Activated T-helper 1 cell treated with anti-CD3 and anti-CD28 coated beads, Interleukin-2, amount 50 U/mL, for 16 hours (primary cell): ENCODE results near the gene HAUS7.

Source experiments
- DNase-seq, 2 donors: peaks; one replicate each; pipeline ENCODE4 v3.0.0-alpha.2; 2020; ENCODE audit warnings: low read depth in 1 of 2, low spot score in 1 of 2

Gene HAUS7

DNA sequence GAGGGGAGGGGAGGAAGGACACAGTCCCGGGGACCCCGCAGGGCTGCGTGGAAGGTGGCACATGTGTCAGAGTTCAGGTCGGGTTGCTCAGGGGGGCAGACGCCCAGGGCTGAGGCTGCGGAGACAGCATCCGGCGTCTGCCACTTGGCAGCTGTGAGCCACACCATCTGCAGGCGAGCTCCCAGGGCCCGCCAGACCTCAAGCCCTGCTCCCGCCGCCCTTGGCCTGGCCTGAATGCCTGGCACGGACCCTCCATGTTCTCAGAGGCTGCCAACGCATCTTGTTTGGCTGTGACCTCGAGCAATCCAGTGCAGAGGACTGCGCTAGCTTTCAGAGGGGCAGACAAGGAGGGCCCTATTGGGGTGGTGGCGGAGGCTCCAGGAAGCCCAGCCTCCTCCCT, 29.5 kb upstream of the HAUS7 start:
- no peak for DNase-seq

DNA sequence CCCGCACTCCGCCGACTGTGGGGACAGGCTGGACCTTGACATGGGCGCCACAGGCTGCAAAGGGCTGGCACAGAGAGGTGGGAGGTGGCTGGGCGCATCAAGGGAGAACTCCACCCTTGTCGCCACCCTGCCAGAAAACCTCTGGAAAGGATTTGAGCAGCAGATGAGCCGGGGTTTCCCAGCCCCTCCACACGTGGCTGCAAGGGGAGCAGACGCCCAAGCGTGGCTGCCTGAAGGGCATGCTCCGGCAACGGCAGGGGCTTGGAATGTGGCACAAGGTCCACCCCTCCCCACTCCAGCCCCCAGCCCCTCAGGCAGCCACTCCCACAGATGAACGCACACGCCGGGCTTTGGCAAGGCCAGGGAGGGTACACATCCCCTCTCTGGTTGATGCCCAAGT, 29.0 kb upstream of the HAUS7 start:
- no peak for DNase-seq

DNA sequence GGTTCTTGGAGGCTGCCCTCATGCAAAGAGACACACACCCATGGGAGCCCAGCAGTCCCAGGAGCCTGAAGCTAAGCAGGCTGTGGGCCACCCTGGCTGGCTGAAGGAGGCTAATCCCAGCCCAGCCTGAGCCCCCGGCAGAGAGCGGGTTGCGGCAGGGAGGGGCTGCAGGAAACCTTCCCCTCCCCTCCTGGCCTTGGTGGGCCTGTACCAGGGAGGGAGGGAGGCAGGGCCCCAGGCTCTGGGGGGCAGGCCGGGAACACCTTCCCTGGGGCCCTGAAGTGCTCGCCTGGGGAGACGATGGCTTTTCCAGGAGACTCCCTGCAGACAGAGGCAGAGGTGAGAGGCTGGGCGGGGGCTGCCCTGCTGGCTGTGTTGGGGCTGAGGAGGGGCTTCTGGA, 28.1 kb upstream of the HAUS7 start:
- DNase-seq, result no peak

DNA sequence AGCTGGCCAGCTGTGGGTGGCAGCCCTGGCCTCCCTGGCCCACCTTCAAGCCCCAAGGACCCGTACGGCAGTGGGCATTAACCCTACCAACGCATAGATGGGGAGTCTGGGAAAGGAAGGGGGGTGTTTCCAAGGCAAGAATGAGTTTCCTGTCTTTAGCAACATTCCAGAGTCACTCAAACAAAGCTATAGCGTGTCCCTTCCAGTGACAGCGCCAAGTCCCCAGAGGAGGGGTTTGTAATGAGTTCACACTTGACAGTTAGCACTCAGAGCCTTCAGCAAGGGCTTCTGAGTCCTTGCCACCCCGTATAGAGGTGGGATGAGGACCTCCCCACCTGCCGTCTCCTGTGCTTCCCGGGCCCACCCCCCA, 26.2 kb upstream of the HAUS7 start:
- DNase-seq, result no peak

DNA sequence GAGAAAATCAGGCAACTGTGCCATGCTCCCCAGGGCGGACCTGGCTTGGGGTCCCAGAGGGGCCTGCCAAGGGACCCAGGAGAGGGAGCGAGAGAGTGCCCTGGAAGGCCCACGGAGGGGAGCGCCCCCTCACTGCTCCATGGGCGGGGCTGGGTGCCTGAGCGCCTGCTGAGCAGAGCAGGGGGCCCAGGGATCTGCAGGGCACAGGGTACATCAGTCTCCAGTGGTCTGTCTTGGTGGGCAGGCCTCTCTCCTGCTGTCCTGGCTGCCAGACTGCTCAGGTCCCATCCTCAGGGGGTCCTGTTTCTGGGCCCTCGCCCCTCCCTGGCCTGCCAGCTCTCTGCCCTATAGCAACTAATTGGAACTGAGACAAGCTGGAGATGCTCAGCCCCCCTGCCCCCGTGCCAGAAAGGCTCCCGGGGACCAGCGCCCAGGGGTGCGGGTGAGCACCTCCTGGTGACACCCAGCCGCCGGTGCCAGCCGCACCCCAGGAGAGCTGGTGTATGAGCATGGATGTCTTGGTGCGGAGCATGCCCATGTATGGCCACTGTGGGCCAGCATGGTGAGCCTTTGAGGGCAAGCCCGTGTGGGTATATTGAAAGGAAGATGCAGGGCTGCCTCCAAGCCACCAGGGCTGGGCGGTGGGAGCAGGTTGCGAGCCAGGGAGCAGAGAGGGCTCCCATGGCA, 25.7 kb upstream of the HAUS7 start:
- no peak for DNase-seq

DNA sequence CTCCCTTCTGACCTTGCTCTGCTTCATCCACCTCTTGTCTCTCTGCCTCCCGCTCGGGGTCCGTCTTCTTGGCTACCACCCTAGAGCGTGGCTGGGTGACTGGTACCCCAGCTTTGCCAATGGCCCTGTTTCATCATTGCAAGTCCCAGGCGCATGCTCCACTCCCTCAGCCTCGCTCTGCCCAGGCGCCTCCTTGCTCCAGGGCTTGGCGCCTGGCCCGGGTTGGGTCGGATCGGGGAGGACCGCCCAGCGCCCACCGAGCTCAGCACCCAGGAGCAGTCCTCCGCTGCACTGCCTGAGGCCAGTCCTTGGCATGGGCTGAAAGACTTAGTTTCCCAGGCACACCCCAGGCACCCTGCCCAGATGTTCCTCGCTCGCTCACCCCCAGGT, 25.0 kb upstream of the HAUS7 start:
- no peak for DNase-seq

DNA sequence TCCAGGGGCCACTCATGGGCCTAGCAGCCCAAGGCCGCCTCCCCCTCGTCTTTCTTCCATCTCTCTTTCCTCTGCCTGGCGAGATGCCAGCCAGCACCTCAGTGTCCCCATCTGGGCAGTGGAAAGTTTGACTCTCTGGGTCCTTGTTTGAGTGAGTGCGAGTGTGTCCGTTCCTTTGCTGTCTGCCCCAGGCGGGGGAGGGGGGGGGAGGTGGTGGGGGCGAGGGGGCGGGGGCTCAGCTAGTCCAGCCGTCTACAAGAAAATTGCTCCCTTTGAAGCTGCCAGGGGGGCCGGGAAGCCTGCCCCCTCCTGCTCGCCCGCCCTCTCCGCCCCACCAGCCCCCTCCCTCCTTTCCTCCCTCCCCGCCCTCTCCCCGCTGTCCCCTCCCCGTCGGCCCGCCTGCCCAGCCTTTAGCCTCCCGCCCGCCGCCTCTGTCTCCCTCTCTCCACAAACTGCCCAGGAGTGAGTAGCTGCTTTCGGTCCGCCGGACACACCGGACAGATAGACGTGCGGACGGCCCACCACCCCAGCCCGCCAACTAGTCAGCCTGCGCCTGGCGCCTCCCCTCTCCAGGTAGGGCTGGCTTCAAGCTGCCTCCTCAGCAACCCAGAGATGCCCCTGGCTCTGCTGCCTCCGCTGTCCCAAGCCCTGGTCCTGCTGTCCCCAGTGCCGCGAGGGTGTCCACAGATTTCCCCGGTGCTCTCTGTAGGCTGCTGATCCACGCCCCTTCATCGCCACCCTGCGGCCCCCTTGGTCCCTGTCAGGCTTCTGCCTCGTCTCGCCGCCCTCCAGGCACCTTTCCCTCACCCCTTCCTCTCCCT, 24.4 kb upstream of the HAUS7 start, which contains the start of gene BGN:
TSS of gene BGN (plus strand) at position 440 of the 821 bp plus-strand sequence. CDS start 9,652 bp downstream, outside the sequence.
- DNase-seq, result no peak

DNA sequence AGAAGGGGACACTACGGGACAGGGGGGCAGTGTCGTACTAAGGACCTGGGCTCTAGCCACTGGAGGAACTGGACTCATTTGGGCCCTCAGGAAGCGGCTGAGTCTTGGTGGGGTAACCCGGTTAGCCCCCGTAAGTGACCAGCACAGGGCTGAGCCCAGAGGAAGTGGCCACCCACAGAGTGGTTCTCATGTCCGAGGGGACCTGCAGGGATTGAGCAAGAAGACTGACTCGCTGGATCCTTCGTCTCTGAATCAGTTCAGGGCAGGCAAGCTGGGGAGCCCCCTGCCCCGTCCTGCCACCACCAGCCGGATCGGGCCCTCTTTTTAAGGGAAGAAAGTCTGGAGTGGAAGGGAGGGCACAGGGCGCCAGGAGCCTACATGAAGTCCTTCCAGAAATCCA, 23.7 kb upstream of the HAUS7 start:
- DNase-seq, result no peak

DNA sequence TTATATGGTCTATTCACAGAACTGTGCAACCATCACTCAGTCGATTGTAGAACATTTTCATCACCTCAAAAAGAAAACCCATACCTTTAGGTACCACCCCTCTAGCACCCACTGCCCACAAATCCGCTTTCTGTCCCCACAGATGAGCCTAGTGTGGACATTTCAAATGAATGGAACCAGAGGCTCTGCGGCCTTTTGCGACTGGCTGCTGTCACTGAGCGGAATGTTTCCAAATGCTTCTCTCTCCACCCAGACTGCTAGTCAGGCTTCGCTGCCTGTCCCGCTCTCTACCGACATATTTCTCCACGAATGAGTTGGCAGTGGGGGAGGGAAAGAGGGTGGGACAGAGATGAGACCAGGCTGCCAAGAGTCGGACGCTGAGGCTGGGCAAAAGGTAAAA, 22.7 kb upstream of the HAUS7 start:
- DNase-seq, result no peak

DNA sequence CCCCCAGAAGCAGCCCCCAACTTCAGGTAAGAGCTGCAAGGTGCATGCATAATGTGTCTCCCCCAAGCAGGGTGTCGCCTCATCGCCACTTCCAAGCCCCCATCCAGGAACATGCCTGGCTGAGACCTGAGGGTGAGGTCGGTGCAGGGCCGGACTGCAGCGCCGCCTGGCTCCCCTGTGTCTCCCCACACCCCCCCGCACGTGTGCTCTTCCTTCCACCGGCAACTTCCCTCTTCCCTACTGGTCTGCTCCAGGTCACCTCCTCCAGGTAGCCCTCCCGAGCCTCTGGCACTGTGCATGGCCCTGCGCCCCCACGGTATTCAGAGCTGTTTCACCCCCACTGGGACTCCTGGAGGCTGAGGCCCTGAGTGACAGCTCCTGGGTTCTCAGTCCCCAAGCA, 22.2 kb upstream of the HAUS7 start:
- no peak for DNase-seq

DNA sequence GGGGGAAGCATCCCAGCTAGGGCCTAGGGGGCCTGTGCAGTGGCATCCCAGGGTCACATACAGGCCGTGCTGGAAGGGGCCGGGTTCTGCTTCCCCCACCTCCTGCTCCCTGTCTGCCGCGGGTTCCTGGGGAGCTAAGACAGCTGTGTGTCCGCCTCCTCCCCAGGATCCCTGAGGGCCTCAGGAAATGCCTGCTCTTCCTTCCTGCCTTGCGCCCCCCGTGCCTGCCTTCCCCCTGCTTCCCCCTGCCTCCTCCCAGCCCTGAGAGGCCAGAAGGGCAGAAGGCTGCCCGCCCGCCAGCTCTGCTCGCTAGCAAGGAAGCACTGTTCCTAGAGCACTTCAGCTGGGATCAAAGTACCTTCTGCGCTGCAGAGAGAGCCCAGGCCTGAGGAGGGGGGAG, 21.5 kb upstream of the HAUS7 start:
- no peak for DNase-seq

DNA sequence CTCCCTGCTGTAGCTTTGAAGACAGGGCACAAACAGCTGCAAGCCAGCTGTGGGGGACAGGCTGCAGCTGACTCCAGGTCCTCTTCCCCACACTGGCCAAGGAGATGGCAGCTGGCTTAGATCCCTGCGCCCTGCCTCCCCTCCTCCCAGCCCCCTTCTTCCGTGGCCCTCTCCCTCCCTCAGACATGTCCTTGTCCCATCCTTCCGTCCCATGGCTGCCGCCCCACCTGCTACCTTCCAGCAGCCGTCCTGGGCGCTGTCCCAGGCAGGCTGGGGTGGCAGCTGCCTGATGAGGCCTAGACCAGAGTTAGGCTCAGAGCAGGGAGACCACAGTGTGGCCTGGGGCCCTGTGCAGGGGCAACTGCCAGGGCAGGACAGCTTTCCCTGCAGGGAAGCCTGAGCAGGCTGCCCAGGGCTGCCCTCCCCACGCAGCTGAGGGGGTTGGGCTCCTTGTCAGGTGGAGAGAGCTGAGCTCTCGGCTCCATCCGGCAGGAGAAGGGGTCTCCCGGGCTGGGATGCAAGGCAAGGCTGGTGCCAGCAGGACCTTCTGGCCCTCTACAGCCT, 21.1 kb upstream of the HAUS7 start:
- DNase-seq, result no peak

DNA sequence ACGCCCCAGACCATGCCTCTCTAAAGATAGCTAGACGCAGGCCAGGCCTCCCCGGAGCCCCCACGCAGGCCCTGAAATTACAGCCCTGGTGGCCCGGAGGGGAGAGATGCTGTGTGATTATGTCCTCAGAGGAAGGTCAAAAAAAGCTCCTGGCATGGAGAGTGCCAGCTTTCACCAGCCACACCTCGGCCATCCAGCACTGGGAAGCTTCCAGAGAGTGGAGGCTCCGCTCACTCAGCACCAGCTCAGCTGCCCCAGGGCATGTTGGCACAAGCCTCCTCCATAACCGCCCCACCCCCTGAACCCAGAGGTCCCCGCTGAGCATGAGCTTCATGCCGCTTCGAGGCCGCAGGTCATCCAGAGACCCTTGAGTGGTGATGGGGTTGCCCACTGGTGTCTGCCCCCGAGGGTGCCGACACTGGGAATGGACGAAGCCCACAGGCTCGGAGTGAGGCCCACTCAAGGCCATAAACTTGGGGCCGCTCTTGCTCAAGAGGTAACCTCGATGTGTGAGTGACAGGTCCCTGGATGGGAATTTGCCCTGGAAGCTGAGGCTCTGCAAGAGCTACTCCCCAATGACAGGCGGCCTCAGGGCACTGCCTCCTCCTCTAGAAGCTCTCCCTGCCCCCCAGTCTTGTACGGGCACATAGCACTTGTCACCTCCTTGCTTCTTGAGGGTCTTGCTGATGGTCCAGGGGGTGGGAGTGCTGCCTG, 20.0 kb upstream of the HAUS7 start:
- DNase-seq, result no peak

DNA sequence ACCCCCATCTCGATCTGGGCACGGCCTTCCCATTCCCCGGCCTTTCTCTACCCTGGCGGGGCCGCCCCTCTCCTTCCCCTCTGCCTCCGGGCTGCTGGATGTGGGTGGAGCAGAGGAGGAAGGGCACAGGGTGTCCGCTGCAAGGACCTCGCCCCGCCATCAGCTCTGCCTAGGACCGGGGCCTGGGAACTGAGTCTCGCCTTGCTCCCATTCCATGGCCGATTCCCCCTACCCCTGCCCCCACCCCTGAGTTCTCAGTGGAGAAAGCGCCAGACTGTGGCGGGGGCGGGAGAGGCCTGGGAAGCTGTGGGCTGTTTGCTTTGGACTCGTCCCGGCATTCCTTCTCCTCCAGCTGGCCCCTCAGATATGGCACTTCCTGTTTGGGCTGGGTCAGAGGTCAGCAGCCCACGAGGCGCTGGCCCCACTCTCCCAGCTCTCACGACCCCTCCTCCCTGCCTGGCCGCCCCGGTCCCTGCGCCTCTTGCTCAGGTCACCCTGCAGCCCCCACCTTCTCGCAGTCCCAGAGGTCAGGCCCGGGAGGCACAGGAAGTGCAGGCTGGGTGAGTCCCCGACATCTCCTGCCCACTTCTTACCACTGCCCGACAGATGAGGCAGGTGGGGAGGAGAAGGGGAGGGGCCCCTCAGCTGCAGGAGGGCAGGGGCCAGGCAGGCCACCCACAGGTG, 18.0 kb upstream of the HAUS7 start:
- no peak for DNase-seq

DNA sequence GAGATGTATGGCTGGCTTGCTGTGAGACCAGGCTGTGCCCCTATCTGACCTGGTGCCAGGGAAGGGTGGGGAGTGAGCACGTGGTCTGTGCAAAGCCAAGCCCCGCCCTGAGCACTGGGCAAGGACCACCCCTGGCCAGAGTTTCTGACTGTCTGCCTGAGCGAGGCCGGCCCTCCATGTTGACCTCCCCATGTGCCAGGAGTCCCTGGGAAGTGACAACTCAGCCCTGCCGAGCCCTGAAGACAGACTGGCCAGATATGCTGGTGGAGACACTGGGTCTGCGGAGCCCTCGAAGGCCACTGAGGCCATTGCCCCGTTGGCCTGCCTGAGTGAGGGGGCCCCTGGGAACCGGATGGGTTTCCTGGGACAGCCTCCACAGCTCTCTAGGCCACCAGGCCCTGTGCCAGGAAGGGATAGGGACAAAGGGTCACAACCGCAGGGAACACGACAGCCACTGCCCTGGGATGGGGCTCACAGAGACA, 17.3 kb upstream of the HAUS7 start:
- no peak for DNase-seq

DNA sequence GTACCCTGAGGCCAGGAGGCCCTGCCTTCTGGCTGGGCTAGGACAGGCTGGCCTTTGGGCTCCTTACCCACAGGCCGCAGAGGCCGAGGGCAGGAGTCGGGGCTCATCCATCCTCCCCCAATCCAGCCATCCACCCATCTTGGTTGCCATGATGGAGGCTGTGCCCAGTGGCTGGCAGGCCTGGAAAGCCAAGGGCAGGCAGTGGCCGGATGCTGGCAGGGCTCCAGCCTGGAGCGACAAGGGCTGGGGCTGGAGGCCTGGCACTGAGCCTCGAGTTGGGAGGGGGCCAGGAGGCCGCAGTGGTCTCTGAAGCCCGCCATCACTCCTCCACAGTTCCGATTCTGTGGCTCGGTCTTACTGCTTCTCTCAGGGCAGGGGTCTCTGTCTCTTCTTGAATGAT, 15.8 kb upstream of the HAUS7 start:
- no peak for DNase-seq

DNA sequence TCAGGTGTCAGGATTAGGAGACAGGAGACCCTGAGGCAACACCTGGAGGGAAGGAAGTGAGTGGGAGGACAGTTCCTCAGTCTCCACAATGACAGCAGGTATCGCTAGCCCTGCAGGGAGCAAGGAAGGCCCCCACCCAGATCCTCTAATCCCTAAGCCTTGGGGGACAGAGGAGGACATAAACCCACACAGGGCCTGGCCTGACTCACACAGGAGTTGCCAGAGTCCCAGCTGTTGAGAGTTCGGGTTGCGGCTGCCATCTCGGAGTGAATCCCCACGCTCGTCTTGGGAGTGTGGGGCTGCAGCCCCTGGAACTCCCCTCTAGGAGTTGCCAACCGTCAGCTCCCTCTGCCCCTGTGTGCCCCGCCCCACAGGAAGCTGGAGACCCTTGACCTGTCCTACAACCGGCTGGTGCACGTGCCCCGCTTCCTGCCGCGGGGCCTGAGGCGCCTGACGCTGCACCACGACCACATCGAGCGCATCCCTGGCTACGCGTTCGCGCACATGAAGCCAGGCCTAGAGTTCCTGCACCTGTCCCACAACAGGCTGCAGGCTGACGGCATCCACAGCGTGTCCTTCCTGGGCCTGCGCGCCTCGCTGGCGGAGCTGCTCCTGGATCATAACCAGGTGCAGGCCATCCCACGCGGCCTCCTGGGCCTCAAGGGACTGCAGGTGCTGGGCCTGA, 15.2 kb upstream of the HAUS7 start:
- no peak for DNase-seq

DNA sequence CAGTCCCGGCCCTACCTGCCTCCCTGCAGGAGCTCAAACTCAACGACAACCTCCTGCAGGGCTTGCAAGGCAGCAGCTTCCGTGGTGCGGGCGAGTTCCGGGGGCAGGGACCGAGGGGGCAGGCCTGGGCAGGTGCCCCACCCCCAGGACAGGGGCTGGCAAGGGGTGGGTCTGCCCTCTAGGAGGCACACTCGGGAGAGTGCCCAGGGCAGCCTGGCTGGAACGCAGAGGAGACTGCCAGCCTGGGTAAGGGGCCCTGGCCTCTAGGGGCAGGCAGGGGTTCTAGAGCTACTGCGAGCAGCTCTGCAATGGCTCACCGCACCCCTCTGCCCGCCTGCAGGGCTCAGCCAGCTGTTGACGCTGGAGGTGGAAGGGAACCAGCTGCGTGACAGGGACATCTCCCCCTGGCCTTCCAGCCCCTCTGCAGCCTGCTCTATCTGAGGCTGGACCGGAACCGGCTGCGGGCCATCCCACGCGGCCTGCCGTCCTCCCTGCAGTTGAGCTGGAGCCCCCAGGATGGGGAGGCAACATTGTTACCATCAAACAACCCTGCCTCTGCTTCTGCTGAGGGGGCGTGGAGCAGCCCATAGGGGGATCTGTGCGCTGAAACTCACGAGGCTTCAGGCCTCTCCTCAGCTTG, 12.1 kb upstream of the HAUS7 start:
- DNase-seq, result no peak

DNA sequence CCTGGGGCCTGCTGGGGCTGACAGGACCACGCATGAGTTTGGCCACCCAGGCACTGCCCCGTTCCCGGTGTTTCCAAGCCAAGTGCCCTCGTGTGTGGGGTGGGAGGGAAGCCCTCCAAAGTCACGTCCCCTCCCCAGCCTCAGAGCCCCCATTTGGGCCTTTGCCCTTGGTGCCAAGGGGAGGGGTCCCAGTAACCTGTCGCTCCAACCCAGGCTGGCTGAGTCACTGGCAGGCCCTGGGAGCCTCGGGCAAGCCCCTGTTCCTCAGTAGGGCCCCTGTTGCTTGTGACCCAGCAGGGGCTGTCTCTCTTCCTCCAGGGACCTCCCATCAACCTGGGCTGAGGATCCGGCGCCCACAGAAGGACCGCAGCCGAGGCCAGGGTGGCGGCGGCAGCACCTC, 10.7 kb upstream of the HAUS7 start:
- DNase-seq, result no peak

DNA sequence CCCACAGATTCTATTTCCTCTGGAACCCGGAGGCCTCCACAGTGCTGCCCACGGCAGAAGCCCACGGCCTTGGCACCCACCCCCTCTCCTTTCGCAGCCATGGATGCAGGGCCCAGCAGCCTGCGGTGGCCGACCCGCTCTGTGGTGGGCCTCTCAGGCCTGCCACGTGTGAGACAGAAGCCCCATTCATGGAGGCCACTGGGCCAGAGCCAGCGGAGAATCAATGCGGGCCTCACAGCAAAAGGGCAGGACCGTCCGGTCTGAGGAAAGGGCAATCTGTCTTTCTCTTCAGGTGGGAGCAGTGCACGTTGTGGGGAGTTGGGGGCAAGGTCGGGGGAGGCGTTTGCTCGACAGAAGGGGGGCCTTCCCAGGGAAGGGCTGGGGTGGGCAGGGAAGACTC, 8.4 kb upstream of the HAUS7 start:
- DNase-seq, result no peak
